ENCODE measurements around the gene HIPK1. TPM values are rescaled to one million over a fixed set of nuclear protein-coding genes. Genes with fewer than 3 reads are reported as not detected.

HIPK1 gene
- total and polyA plus RNA-seq, 10 of the 15 experiments (the other 5 are each of a cell fraction or from before 2014, with no cell fraction given): 4.2 to 33.9 (median 11.4) TPM

GRCh38 chr1:113928941-113929749 is at the start of gene HIPK1 (continued):
- peak; percentile 94 for TF ChIP-seq CREB1 (IDR thresholded peaks at IDR 0.05; ENCODE audit: low read depth)
- no peak for TF ChIP-seq ZBTB33 (IDR thresholded peaks at IDR 0.05)
- no peak for TF ChIP-seq JUND (IDR thresholded peaks at IDR 0.05; ENCODE audit: low read depth, low read length)
- no peak for TF ChIP-seq SUPT20H (IDR thresholded peaks at IDR 0.05; ENCODE audit: borderline replicate concordance, control insufficient read depth, low read depth, low read length)
- no peak for TF ChIP-seq EZH2 (IDR thresholded peaks at IDR 0.05; ENCODE audit: borderline replicate concordance, control insufficient read depth, low read depth, low read length)
- TF ChIP-seq CBX3 (IDR thresholded peaks at IDR 0.05; ENCODE audit: borderline replicate concordance, low read depth): no peak
- peak; percentile 97 for TF ChIP-seq ATF7 (IDR thresholded peaks at IDR 0.05; ENCODE audit: low read depth)
- no peak for TF ChIP-seq ZSCAN29 (IDR thresholded peaks at IDR 0.05)
- TF ChIP-seq CUX1 (IDR thresholded peaks at IDR 0.05; ENCODE audit: insufficient replicate concordance, low read depth, low read length): peak; percentile 29
- TF ChIP-seq STAT3 (IDR thresholded peaks at IDR 0.05; ENCODE audit: low read depth, low read length): no peak
- TF ChIP-seq TBL1XR1 (IDR thresholded peaks at IDR 0.05; ENCODE audit: low read depth, low read length): no peak
- no peak for TF ChIP-seq PAX5 (IDR thresholded peaks at IDR 0.05; ENCODE audit: borderline replicate concordance, low read depth, low read length)
- TF ChIP-seq ZBTB40 (IDR thresholded peaks at IDR 0.05; ENCODE audit: borderline replicate concordance): peak; percentile 83; the same call in 1 of the 2 replicates
- TF ChIP-seq TCF12 (IDR thresholded peaks at IDR 0.05; ENCODE audit: low read depth, low read length): peak; percentile 66
- peak; percentile 90 for TF ChIP-seq CREM (IDR thresholded peaks at IDR 0.05; ENCODE audit: low read depth)

All from GM12878 (cell line).